ENCODE data around the gene CCDC51.
"Not testable (repeated sequence)": the region's sequence is repeated elsewhere in the genome, so short reads cannot be mapped to it uniquely, and the experiment has no call there.

The CCDC51 gene

GRCh38 chr3:48405971-48406370 lies 33.9 kb downstream of the CCDC51 start:
- WGBS, 2 experiments (ENCODE audit: insufficient coverage in 2 of 2), result no CpG with 5 or more reads among the region's 1 CpG
- H3K36me3 ChIP-seq (ENCODE audit: control insufficient read depth, insufficient read depth, low read length), result peaks cover 74% of the 10 kb centered on the region

GRCh38 chr3:48405343-48405881 lies 34.5 kb downstream of the CCDC51 start:
- Histone ChIP-seq H3K4me3 (ENCODE audit: extremely low read depth, insufficient read depth, low read length, poor library complexity, severe bottlenecking) (no peak overlapping the region), H3K36me3 (ENCODE audit: control insufficient read depth, insufficient read depth, low read length) (peaks cover 68% of the 10 kb centered on the region), H3K27ac (ENCODE audit: low read depth, low read length, severe bottlenecking) (no peak overlapping the region), H3K4me1 (ENCODE audit: control insufficient read depth, insufficient read depth, low read length, poor library complexity, severe bottlenecking) (no peaks in the 10 kb centered on the region), H3K9me3 (ENCODE audit: control insufficient read depth, low read length) (no peaks in the 10 kb centered on the region)
- WGBS, 2 experiments (ENCODE audit: insufficient coverage in 2 of 2), result 95 to 96% methylated on average over 10 to 12 of the region's 13 CpGs

More at GRCh38 chr3:48405971-48406370, 33.9 kb downstream of the CCDC51 start:
- no peak overlapping the region for H3K27ac ChIP-seq (ENCODE audit: low read depth, low read length, severe bottlenecking)
- no peaks in the 10 kb centered on the region for H3K4me1 ChIP-seq (ENCODE audit: control insufficient read depth, insufficient read depth, low read length, poor library complexity, severe bottlenecking)
- H3K4me3 ChIP-seq (ENCODE audit: extremely low read depth, insufficient read depth, low read length, poor library complexity, severe bottlenecking), result no peak overlapping the region
- no peaks in the 10 kb centered on the region for H3K9me3 ChIP-seq (ENCODE audit: control insufficient read depth, low read length)

- Histone ChIP-seq H3K27ac (ENCODE audit: low read depth, low read length, severe bottlenecking) (no peak overlapping the region), H3K36me3 (ENCODE audit: control insufficient read depth, insufficient read depth, low read length) (peaks cover 61% of the 10 kb centered on the region), H3K4me1 (ENCODE audit: control insufficient read depth, insufficient read depth, low read length, poor library complexity, severe bottlenecking) (no peaks in the 10 kb centered on the region), H3K9me3 (ENCODE audit: control insufficient read depth, low read length) (no peaks in the 10 kb centered on the region), H3K4me3 (ENCODE audit: extremely low read depth, insufficient read depth, low read length, poor library complexity, severe bottlenecking) (no peak overlapping the region)
- WGBS, 2 experiments (ENCODE audit: insufficient coverage in 2 of 2), result 87 to 96% methylated on average over 13 to 18 of the region's 21 CpGs
Observed at GRCh38 chr3:48404440-48405342, 35.2 kb downstream of the CCDC51 start.

GRCh38 chr3:48403533-48404439 lies 36.1 kb downstream of the CCDC51 start:
- WGBS, 2 experiments (ENCODE audit: insufficient coverage in 2 of 2), result 97 to 98% methylated on average over 7 to 9 of the region's 15 CpGs
- Histone ChIP-seq H3K9me3 (ENCODE audit: control insufficient read depth, low read length) (no peaks in the 10 kb centered on the region), H3K4me1 (ENCODE audit: control insufficient read depth, insufficient read depth, low read length, poor library complexity, severe bottlenecking) (no peaks in the 10 kb centered on the region), H3K4me3 (ENCODE audit: extremely low read depth, insufficient read depth, low read length, poor library complexity, severe bottlenecking) (no peak overlapping the region), H3K27ac (ENCODE audit: low read depth, low read length, severe bottlenecking) (no peak overlapping the region), H3K36me3 (ENCODE audit: control insufficient read depth, insufficient read depth, low read length) (peaks cover 53% of the 10 kb centered on the region)

- no peak overlapping the region for H3K27ac ChIP-seq (ENCODE audit: low read depth, low read length, severe bottlenecking)
- H3K9me3 ChIP-seq (ENCODE audit: control insufficient read depth, low read length), result no peaks in the 10 kb centered on the region
- WGBS, 2 experiments (ENCODE audit: insufficient coverage in 2 of 2), result 78 to 94% methylated on average over 1 to 3 of the region's 3 CpGs
- no peaks in the 10 kb centered on the region for H3K4me1 ChIP-seq (ENCODE audit: control insufficient read depth, insufficient read depth, low read length, poor library complexity, severe bottlenecking)
- H3K36me3 ChIP-seq (ENCODE audit: control insufficient read depth, insufficient read depth, low read length), result peaks cover 44% of the 10 kb centered on the region
- no peak overlapping the region for H3K4me3 ChIP-seq (ENCODE audit: extremely low read depth, insufficient read depth, low read length, poor library complexity, severe bottlenecking)
Observed at GRCh38 chr3:48402907-48403306, 37.0 kb downstream of the CCDC51 start.

GRCh38 chr3:48402281-48402732 lies 37.6 kb downstream of the CCDC51 start:
- Histone ChIP-seq H3K4me3 (ENCODE audit: extremely low read depth, insufficient read depth, low read length, poor library complexity, severe bottlenecking) (no peak overlapping the region), H3K27ac (ENCODE audit: low read depth, low read length, severe bottlenecking) (no peak overlapping the region), H3K4me1 (ENCODE audit: control insufficient read depth, insufficient read depth, low read length, poor library complexity, severe bottlenecking) (no peaks in the 10 kb centered on the region), H3K9me3 (ENCODE audit: control insufficient read depth, low read length) (no peaks in the 10 kb centered on the region), H3K36me3 (ENCODE audit: control insufficient read depth, insufficient read depth, low read length) (peaks cover 39% of the 10 kb centered on the region)
- WGBS, 2 experiments (ENCODE audit: insufficient coverage in 2 of 2), result 84 to 94% methylated on average over 7 of the region's 8 CpGs

- H3K27ac ChIP-seq (ENCODE audit: low read depth, low read length, severe bottlenecking); H3K4me1 ChIP-seq (ENCODE audit: control insufficient read depth, insufficient read depth, low read length, poor library complexity, severe bottlenecking); H3K9me3 ChIP-seq (ENCODE audit: control insufficient read depth, low read length); H3K4me3 ChIP-seq (ENCODE audit: extremely low read depth, insufficient read depth, low read length, poor library complexity, severe bottlenecking): not testable (repeated sequence)
- H3K36me3 ChIP-seq (ENCODE audit: control insufficient read depth, insufficient read depth, low read length), result peaks cover 36% of the 10 kb centered on the region
- WGBS, 2 experiments (ENCODE audit: insufficient coverage in 2 of 2), result 89 to 95% methylated on average over 9 of the region's 12 CpGs
Observed at GRCh38 chr3:48401434-48401901, 38.5 kb downstream of the CCDC51 start.

- peaks cover 31% of the 10 kb centered on the region for H3K36me3 ChIP-seq (ENCODE audit: control insufficient read depth, insufficient read depth, low read length)
- H3K4me1 ChIP-seq (ENCODE audit: control insufficient read depth, insufficient read depth, low read length, poor library complexity, severe bottlenecking), result no peaks in the 10 kb centered on the region
- H3K4me3 ChIP-seq (ENCODE audit: extremely low read depth, insufficient read depth, low read length, poor library complexity, severe bottlenecking), result no peak overlapping the region
- H3K9me3 ChIP-seq (ENCODE audit: control insufficient read depth, low read length), result no peaks in the 10 kb centered on the region
- 89 to 100% methylated on average over 2 to 5 of the region's 6 CpGs for WGBS, 2 experiments (ENCODE audit: insufficient coverage in 2 of 2)
- H3K27ac ChIP-seq (ENCODE audit: low read depth, low read length, severe bottlenecking), result no peak overlapping the region
Observed at GRCh38 chr3:48400824-48401433, 39.0 kb downstream of the CCDC51 start.

GRCh38 chr3:48399387-48400172 lies 40.3 kb downstream of the CCDC51 start:
- H3K27ac ChIP-seq (ENCODE audit: low read depth, low read length, severe bottlenecking), result no peak overlapping the region
- H3K4me1 ChIP-seq (ENCODE audit: control insufficient read depth, insufficient read depth, low read length, poor library complexity, severe bottlenecking), result no peaks in the 10 kb centered on the region

More at GRCh38 chr3:48399387-48400172, 40.3 kb downstream of the CCDC51 start:
- WGBS, 2 experiments (ENCODE audit: insufficient coverage in 2 of 2), result 62 to 81% methylated on average over 3 of the region's 4 CpGs
- Histone ChIP-seq H3K4me3 (ENCODE audit: extremely low read depth, insufficient read depth, low read length, poor library complexity, severe bottlenecking) (no peak overlapping the region), H3K9me3 (ENCODE audit: control insufficient read depth, low read length) (no peaks in the 10 kb centered on the region), H3K36me3 (ENCODE audit: control insufficient read depth, insufficient read depth, low read length) (peaks cover 20% of the 10 kb centered on the region)
